GM12891 (cell line): ENCODE results near the gene HSPA1A.

Experiments
- POLR2A ChIP-seq: IDR thresholded peaks from 2 replicates; pipeline ENCODE4 v1.6.1; 2011; ENCODE audit warnings: low read depth, low read length, control low read depth
- POLR2AphosphoS5 ChIP-seq: IDR thresholded peaks from 2 replicates; pipeline ENCODE4 v1.6.1; 2011; ENCODE audit warnings: low read depth, low read length, control low read depth
- SPI1 ChIP-seq: IDR thresholded peaks from 2 replicates; pipeline ENCODE4 v1.6.1; 2011; ENCODE audit warnings: low read depth, low read length, control low read depth
- TAF1 ChIP-seq: IDR thresholded peaks from 2 replicates; pipeline ENCODE4 v1.6.1; 2011; ENCODE audit warnings: low read depth, low read length, control low read depth

GRCh38 chr6:31769684-31770371 lies 45.5 kb upstream of the HSPA1A start:
- TF ChIP-seq POLR2AphosphoS5 (no peak), SPI1 (no peak), POLR2A (no peak), TAF1 (no peak)
